ENCODE results near the gene ZNF652. TPM values are rescaled to one million over a fixed set of nuclear protein-coding genes. Genes with fewer than 3 reads are reported as not detected.
A peak's percentile ranks its signal among the peaks of the same experiment; 100 is the strongest.

ZNF652 gene
- total RNA-seq, 1 donor from 2014 or later, result 52.7 TPM

DNA sequence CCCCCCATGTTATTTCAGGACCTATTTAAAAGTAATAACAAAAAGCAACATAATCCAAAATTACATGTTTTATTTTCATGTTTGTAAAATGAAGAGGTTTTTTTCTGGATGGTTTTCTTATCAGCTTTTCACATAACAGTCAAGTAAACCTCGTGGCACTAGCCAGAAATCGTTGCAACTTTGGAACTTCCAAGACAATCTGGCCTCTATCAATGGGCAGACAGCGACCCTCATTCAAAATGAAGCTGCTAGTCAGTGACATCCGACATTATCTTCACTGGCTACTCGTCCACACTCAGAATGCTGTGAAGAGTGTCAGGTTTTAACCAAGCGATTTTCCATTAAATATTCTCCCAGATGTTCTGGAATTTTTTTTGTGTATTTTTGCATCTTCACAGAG is 22.7 kb downstream of the ZNF652 start:
- H3K4me1 Mint-ChIP-seq (ENCODE audit: low read depth), result peaks cover 14% of the 10 kb centered on the region
- DNase-seq (ENCODE audit: low spot score, unreplicated experiment), result no peak
- no peak overlapping the region for H3K4me3 Mint-ChIP-seq (ENCODE audit: low read depth)
- H3K27me3 Mint-ChIP-seq, result no peaks in the 10 kb centered on the region
- TF ChIP-seq, protein P1, sequence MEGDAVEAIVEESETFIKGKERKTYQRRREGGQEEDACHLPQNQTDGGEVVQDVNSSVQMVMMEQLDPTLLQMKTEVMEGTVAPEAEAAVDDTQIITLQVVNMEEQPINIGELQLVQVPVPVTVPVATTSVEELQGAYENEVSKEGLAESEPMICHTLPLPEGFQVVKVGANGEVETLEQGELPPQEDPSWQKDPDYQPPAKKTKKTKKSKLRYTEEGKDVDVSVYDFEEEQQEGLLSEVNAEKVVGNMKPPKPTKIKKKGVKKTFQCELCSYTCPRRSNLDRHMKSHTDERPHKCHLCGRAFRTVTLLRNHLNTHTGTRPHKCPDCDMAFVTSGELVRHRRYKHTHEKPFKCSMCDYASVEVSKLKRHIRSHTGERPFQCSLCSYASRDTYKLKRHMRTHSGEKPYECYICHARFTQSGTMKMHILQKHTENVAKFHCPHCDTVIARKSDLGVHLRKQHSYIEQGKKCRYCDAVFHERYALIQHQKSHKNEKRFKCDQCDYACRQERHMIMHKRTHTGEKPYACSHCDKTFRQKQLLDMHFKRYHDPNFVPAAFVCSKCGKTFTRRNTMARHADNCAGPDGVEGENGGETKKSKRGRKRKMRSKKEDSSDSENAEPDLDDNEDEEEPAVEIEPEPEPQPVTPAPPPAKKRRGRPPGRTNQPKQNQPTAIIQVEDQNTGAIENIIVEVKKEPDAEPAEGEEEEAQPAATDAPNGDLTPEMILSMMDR (IDR thresholded peaks at IDR 0.05; ENCODE audit: unreplicated experiment), result no peak
- no peaks in the 10 kb centered on the region for H3K9me3 Mint-ChIP-seq (ENCODE audit: low read depth)
- H3K36me3 Mint-ChIP-seq (ENCODE audit: insufficient read depth), result no peaks in the 10 kb centered on the region
- no peak overlapping the region for H3K27ac Mint-ChIP-seq

DNA sequence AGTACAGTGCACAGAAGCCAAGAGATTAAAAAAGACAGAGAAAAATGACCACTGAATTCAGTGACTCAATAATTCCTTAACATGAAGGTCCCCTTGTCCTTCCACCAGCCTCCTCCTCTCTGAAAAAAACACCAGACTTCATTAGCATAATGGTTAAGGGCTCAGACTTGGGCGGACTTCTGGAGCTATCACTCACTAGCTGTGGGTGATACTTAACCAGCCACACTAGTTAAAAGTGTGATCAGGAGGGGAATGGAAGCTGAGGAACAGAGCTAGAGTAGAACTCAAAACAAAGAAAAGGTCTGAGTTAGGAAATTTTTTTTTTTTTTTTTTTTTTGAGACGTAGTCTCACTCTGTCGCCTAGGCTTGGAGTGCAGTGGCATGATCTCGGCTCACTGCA is 23.2 kb downstream of the ZNF652 start:
- no peaks in the 10 kb centered on the region for H3K27me3 Mint-ChIP-seq
- no peaks in the 10 kb centered on the region for H3K9me3 Mint-ChIP-seq (ENCODE audit: low read depth)
- H3K4me3 Mint-ChIP-seq (ENCODE audit: low read depth), result no peak overlapping the region
- H3K36me3 Mint-ChIP-seq (ENCODE audit: insufficient read depth), result no peaks in the 10 kb centered on the region
- DNase-seq (ENCODE audit: low spot score, unreplicated experiment), result no peak
- H3K27ac Mint-ChIP-seq, result peak overlapping the region; percentile 74
- peaks cover 14% of the 10 kb centered on the region for H3K4me1 Mint-ChIP-seq (ENCODE audit: low read depth)
- TF ChIP-seq, protein P1 (IDR thresholded peaks at IDR 0.05; ENCODE audit: unreplicated experiment), result no peak

DNA sequence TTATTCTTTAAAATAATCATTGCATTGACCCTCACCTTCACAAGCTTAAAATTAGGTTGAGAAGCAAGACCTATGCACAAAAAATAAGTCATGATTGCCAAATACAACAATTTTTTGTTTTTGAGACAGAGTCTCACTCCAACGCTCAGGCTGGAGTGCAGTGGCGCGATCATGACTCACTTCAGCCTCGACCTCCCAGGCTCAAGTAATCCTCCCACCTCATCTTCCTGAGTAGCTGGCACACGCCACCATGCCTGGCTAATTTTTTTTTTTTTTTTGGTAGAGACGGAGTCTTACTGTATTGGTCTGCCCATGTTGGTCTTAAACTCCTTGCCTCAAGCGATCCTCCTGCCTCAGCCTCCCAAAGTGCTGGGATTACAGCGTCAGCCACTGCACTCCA is 24.2 kb downstream of the ZNF652 start:
- DNase-seq (ENCODE audit: low spot score, unreplicated experiment), result no peak
- TF ChIP-seq, protein P1 (IDR thresholded peaks at IDR 0.05; ENCODE audit: unreplicated experiment), result no peak
- H3K9me3 Mint-ChIP-seq (ENCODE audit: low read depth), result no peaks in the 10 kb centered on the region
- H3K4me1 Mint-ChIP-seq (ENCODE audit: low read depth), result peaks cover 14% of the 10 kb centered on the region
- H3K27me3 Mint-ChIP-seq, result no peaks in the 10 kb centered on the region
- no peaks in the 10 kb centered on the region for H3K36me3 Mint-ChIP-seq (ENCODE audit: insufficient read depth)
- no peak overlapping the region for H3K27ac Mint-ChIP-seq
- H3K4me3 Mint-ChIP-seq (ENCODE audit: low read depth), result no peak overlapping the region

DNA sequence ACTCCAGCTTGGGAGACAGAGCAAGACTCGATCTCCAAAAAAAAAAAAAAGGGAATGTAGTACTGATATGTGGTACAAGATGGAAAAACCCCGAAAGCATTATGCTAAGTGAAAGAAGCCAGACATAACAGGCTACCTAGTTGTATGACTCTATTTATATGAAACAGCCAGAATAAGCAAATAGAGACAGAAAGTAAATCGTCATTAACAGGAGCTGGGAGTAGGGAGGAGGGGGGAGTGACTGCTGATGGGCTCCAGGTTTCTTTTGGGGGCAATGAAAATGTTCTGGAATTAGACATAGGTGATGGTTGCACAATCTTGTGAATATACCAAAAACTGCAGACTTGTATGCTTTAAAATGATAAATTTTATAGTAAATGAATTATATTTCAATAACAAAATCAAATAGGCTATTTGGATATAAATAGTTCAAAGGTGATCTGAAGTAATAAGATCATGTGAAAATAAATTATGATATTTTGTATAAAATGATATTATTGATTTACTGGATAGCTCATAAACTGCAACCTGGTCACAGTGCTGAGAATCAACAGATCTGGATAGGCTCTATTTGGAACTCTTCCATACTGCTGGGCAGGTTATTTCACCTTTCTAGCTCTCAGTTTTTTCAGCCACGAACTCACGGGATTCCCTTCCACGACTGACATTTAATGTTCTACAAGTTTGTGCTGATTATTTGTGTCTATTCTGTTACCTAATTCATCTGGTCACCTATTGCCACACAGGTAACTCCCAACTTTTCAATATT is 27.1 kb downstream of the ZNF652 start:
- no peak overlapping the region for H3K27ac Mint-ChIP-seq

DNA sequence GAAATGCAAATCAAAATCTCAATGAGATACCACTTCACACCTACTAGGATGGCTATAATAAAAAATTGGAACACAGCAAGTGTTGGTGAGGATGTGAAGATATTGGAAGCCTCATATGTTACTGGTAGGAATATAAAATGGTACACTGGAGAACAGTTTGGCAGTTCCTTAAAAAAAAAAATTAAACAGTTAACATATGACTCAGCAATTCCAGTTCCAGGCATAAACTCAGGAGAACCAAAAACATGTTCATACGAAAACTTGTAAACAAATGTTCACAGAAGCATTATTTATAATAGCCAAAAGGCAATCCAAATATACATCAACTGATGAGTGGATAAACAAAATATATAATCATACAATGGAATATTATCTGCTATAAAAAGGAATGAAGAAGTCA is 28.2 kb downstream of the ZNF652 start:
- H3K36me3 Mint-ChIP-seq (ENCODE audit: insufficient read depth), result no peaks in the 10 kb centered on the region
- no peaks in the 10 kb centered on the region for H3K9me3 Mint-ChIP-seq (ENCODE audit: low read depth)
- DNase-seq (ENCODE audit: low spot score, unreplicated experiment), result no peak
- no peak overlapping the region for H3K4me3 Mint-ChIP-seq (ENCODE audit: low read depth)
- H3K4me1 Mint-ChIP-seq (ENCODE audit: low read depth), result peaks cover 7% of the 10 kb centered on the region
- H3K27me3 Mint-ChIP-seq, result no peaks in the 10 kb centered on the region
- TF ChIP-seq, protein P1 (IDR thresholded peaks at IDR 0.05; ENCODE audit: unreplicated experiment), result no peak
- no peak overlapping the region for H3K27ac Mint-ChIP-seq

More for the DNA sequence above, 27.1 kb downstream of the ZNF652 start:
- Mint-ChIP-seq H3K4me3 (ENCODE audit: low read depth) (no peak overlapping the region), H3K36me3 (ENCODE audit: insufficient read depth) (no peaks in the 10 kb centered on the region), H3K4me1 (ENCODE audit: low read depth) (peaks cover 9% of the 10 kb centered on the region), H3K9me3 (ENCODE audit: low read depth) (no peaks in the 10 kb centered on the region), H3K27me3 (no peaks in the 10 kb centered on the region)
- DNase-seq (ENCODE audit: low spot score, unreplicated experiment), result no peak
- TF ChIP-seq, protein P1 (IDR thresholded peaks at IDR 0.05; ENCODE audit: unreplicated experiment), result no peak
